Memory B cell (primary cell): ENCODE measurements around the gene SLC35B2.

Source experiments
- ATAC-seq: fragments of 150-1000 bp; cut with Tn5 transposase; 2 replicates; pipeline ENCODE4 v1.10.0; 2021; ENCODE audit warnings: low read depth, mild to moderate bottlenecking, moderate library complexity
- DNase-seq, 2 donors: peaks; one replicate each; pipeline ENCODE4 v3.0.0; 2022; ENCODE audit warnings: low spot score in 2 of 2
- H3K27ac Mint-ChIP-seq: one replicate; pipeline ENCODE4 v1.8.0; 2022; ENCODE audit warnings: mild to moderate bottlenecking, moderate library complexity, mixed read lengths
- H3K27me3 Mint-ChIP-seq: one replicate; pipeline ENCODE4 v1.8.0; 2022; ENCODE audit warnings: mixed read lengths
- H3K36me3 Mint-ChIP-seq: one replicate; pipeline ENCODE4 v1.8.0; 2022; ENCODE audit warnings: mild to moderate bottlenecking, mixed read lengths
- H3K4me1 Mint-ChIP-seq: one replicate; pipeline ENCODE4 v1.8.0; 2022; ENCODE audit warnings: mixed read lengths
- H3K4me3 Mint-ChIP-seq: one replicate; pipeline ENCODE4 v1.8.0; 2022; ENCODE audit warnings: mild to moderate bottlenecking, moderate library complexity, mixed read lengths
- H3K9me3 Mint-ChIP-seq: one replicate; pipeline ENCODE4 v1.8.0; 2022; ENCODE audit warnings: mixed read lengths

The SLC35B2 gene

GRCh38 chr6:44294832-44295791, 37.8 kb upstream of the SLC35B2 start:
- DNase-seq (no peak), ATAC-seq (no peak)
- Mint-ChIP-seq H3K27me3 (peaks cover 30% of the 10 kb centered on the region), H3K36me3 (peaks cover under 1% of the 10 kb centered on the region), H3K27ac (no peak overlapping the region), H3K9me3 (no peaks in the 10 kb centered on the region), H3K4me1 (peaks cover 3% of the 10 kb centered on the region), H3K4me3 (no peak overlapping the region)

GRCh38 chr6:44292661-44293365, 35.5 kb upstream of the SLC35B2 start:
- no peak for DNase-seq
- no peaks in the 10 kb centered on the region for H3K9me3 Mint-ChIP-seq
- no peak overlapping the region for H3K27ac Mint-ChIP-seq
- peaks cover 2% of the 10 kb centered on the region for H3K4me1 Mint-ChIP-seq
- H3K27me3 Mint-ChIP-seq = peaks cover 35% of the 10 kb centered on the region
- no peak for ATAC-seq
- H3K4me3 Mint-ChIP-seq = no peak overlapping the region
- H3K36me3 Mint-ChIP-seq = no peaks in the 10 kb centered on the region

GRCh38 chr6:44291841-44292240, 34.5 kb upstream of the SLC35B2 start:
- peaks cover 39% of the 10 kb centered on the region for H3K27me3 Mint-ChIP-seq
- H3K4me1 Mint-ChIP-seq = no peaks in the 10 kb centered on the region
- H3K36me3 Mint-ChIP-seq = no peaks in the 10 kb centered on the region

GRCh38 chr6:44289726-44290260, 32.5 kb upstream of the SLC35B2 start:
- Mint-ChIP-seq H3K27me3 (peaks cover 34% of the 10 kb centered on the region), H3K4me3 (no peak overlapping the region), H3K27ac (no peak overlapping the region), H3K36me3 (peaks cover 3% of the 10 kb centered on the region), H3K9me3 (no peaks in the 10 kb centered on the region), H3K4me1 (no peaks in the 10 kb centered on the region)
- ATAC-seq = no peak
- no peak for DNase-seq

More at GRCh38 chr6:44291841-44292240, 34.5 kb upstream of the SLC35B2 start:
- ATAC-seq (no peak), DNase-seq (no peak)
- Mint-ChIP-seq H3K9me3 (no peaks in the 10 kb centered on the region), H3K27ac (no peak overlapping the region), H3K4me3 (no peak overlapping the region)

- H3K4me3 Mint-ChIP-seq = no peak overlapping the region
- no peak overlapping the region for H3K27ac Mint-ChIP-seq
- H3K9me3 Mint-ChIP-seq = no peaks in the 10 kb centered on the region
- ATAC-seq (no peak), DNase-seq (no peak)
- H3K4me1 Mint-ChIP-seq = no peaks in the 10 kb centered on the region
- peaks cover 40% of the 10 kb centered on the region for H3K27me3 Mint-ChIP-seq
- peaks cover 3% of the 10 kb centered on the region for H3K36me3 Mint-ChIP-seq
These were observed 29.4 kb upstream of the SLC35B2 start for GRCh38 chr6:44286747-44287146.

- Mint-ChIP-seq H3K9me3 (no peaks in the 10 kb centered on the region), H3K27me3 (peaks cover 38% of the 10 kb centered on the region), H3K36me3 (peaks cover 3% of the 10 kb centered on the region), H3K4me1 (no peaks in the 10 kb centered on the region), H3K27ac (no peak overlapping the region), H3K4me3 (no peak overlapping the region)
- no peak for ATAC-seq
- no peak for DNase-seq
These were observed 28.9 kb upstream of the SLC35B2 start for GRCh38 chr6:44286285-44286565.

- Mint-ChIP-seq H3K27ac (no peak overlapping the region), H3K27me3 (peaks cover 39% of the 10 kb centered on the region), H3K4me3 (no peak overlapping the region), H3K4me1 (no peaks in the 10 kb centered on the region), H3K36me3 (peaks cover 3% of the 10 kb centered on the region), H3K9me3 (no peaks in the 10 kb centered on the region)
- ATAC-seq = no peak
- DNase-seq = no peak
These were observed 28.4 kb upstream of the SLC35B2 start for GRCh38 chr6:44285552-44286284.

- Mint-ChIP-seq H3K4me3 (no peak overlapping the region), H3K9me3 (no peaks in the 10 kb centered on the region), H3K27ac (no peak overlapping the region), H3K4me1 (no peaks in the 10 kb centered on the region), H3K27me3 (peaks cover 35% of the 10 kb centered on the region), H3K36me3 (peaks cover 3% of the 10 kb centered on the region)
- ATAC-seq = no peak
- no peak for DNase-seq
These were observed 27.5 kb upstream of the SLC35B2 start for GRCh38 chr6:44284867-44285266.

- Mint-ChIP-seq H3K4me1 (no peaks in the 10 kb centered on the region), H3K4me3 (no peak overlapping the region), H3K36me3 (peaks cover 3% of the 10 kb centered on the region), H3K27ac (no peak overlapping the region), H3K27me3 (peaks cover 33% of the 10 kb centered on the region), H3K9me3 (no peaks in the 10 kb centered on the region)
- DNase-seq (no peak), ATAC-seq (no peak)
These were observed 26.8 kb upstream of the SLC35B2 start for GRCh38 chr6:44284121-44284520.

GRCh38 chr6:44278774-44279697, 21.7 kb upstream of the SLC35B2 start:
- Mint-ChIP-seq H3K27ac (no peak overlapping the region), H3K4me3 (no peak overlapping the region), H3K9me3 (no peaks in the 10 kb centered on the region), H3K27me3 (peaks cover 29% of the 10 kb centered on the region), H3K36me3 (peaks cover 3% of the 10 kb centered on the region), H3K4me1 (peaks cover 3% of the 10 kb centered on the region)
- no peak for DNase-seq
- ATAC-seq = no peak

GRCh38 chr6:44278315-44278714, 21.0 kb upstream of the SLC35B2 start:
- H3K27ac Mint-ChIP-seq = no peak overlapping the region
- ATAC-seq = no peak
- peaks cover 3% of the 10 kb centered on the region for H3K4me1 Mint-ChIP-seq
- peaks cover 31% of the 10 kb centered on the region for H3K27me3 Mint-ChIP-seq
- H3K4me3 Mint-ChIP-seq = no peak overlapping the region
- no peak for DNase-seq
- H3K36me3 Mint-ChIP-seq = peaks cover 3% of the 10 kb centered on the region
- H3K9me3 Mint-ChIP-seq = no peaks in the 10 kb centered on the region

GRCh38 chr6:44277763-44278162, 20.4 kb upstream of the SLC35B2 start:
- H3K4me1 Mint-ChIP-seq = peaks cover 3% of the 10 kb centered on the region
- no peak overlapping the region for H3K27ac Mint-ChIP-seq
- no peak for DNase-seq
- H3K4me3 Mint-ChIP-seq = no peak overlapping the region
- ATAC-seq = no peak
- H3K36me3 Mint-ChIP-seq = peaks cover 3% of the 10 kb centered on the region
- no peaks in the 10 kb centered on the region for H3K9me3 Mint-ChIP-seq
- peaks cover 36% of the 10 kb centered on the region for H3K27me3 Mint-ChIP-seq
